Peyer's patch (tissue), 4 donors: ENCODE measurements around the gene UGT1A3. TPM values are rescaled to one million over a fixed set of nuclear protein-coding genes. Genes with fewer than 3 reads are reported as not detected.

Source experiments
- DNase-seq, 3 donors: peaks; one replicate each; pipeline ENCODE4 v3.0.0-alpha.2; 2017 to 2019
- H3K27ac ChIP-seq, 4 donors: fragments of 200-600 bp; sonication (generic); one replicate each; pipeline ENCODE4 v1.5.1; 2016 to 2019
- H3K27me3 ChIP-seq, 2 donors: fragments of 200-600 bp; sonication (generic); one replicate each; pipeline ENCODE4 v1.5.1; 2019
- H3K36me3 ChIP-seq, 3 donors: fragments of 200-600 bp; sonication (generic); one replicate each; pipeline ENCODE4 v1.5.1; 2016 to 2019
- H3K4me1 ChIP-seq, 4 donors: fragments of 200-600 bp; sonication (generic); one replicate each; pipeline ENCODE4 v1.5.1; 2016 to 2019
- H3K4me3 ChIP-seq, 4 donors: fragments of 200-600 bp; sonication (generic); 1 replicate in 3 of 4; 2 replicates in 1 of 4; pipeline ENCODE4 v1.5.1; 2016 to 2019; ENCODE audit warnings: mild to moderate bottlenecking in 1 of 4
- H3K9me3 ChIP-seq, 4 donors: fragments of 200-600 bp; sonication (generic); one replicate each; pipeline ENCODE4 v1.5.1; 2016 to 2019; ENCODE audit warnings: mild to moderate bottlenecking in 1 of 4
- POLR2A ChIP-seq, 2 donors: fragments of 450-650 bp; IDR thresholded peaks; one replicate each; pipeline ENCODE4 v1.5.1; 2017; ENCODE audit warnings: antibody characterized with exemption in 2 of 2, mild to moderate bottlenecking in 2 of 2, moderate library complexity in 2 of 2
- total RNA-seq, 4 donors: library from RNA; depleted of rRNA; stranded (reverse); fragments of >200 nt; gene quantifications; one replicate each; pipeline ENCODE4 v1.1.0, GENCODE V29; 2016
- TF ChIP-seq, protein P1 (sequence below), 6 experiments: fragments of 450-650 bp in 4 of 6; fragments of 200-600 bp in 2 of 6; sonication (generic) in 1 of 6; IDR thresholded peaks; one replicate each; pipeline ENCODE4 v1.5.1; 2017 to 2019; ENCODE audit warnings: antibody characterized with exemption in 6 of 6, mild to moderate bottlenecking in 3 of 6, moderate library complexity in 1 of 6

Gene UGT1A3
- total RNA-seq, 4 donors from 2014 or later = 5.8 to 21.7 (median 6.3) TPM; not detected in 1

DNA sequence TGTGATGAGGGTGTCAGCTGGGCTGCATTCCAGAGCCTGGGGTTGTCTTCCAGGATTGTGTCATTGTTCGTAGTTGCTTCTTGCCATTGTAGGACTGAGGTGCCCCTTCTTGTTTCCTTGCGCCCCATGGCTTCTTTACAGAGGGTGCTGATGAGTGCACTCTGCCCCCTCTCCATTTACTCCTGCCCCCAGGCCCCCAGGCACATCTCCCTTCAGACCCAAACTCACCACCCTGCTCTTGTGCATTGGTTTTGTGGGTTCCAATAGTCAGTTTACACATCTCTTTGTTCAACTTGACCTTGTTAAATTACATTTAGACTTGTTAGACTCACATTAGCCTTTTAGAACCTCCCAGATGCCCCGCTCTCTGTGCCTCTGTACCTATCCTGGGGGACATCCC, 92.4 kb downstream of the UGT1A3 start:
- peak in 1 of 3 donors; percentile 37 for DNase-seq
- no peaks in the 10 kb centered on the region for H3K36me3 ChIP-seq
- H3K27ac ChIP-seq = no peak overlapping the region
- TF ChIP-seq, protein P1, sequence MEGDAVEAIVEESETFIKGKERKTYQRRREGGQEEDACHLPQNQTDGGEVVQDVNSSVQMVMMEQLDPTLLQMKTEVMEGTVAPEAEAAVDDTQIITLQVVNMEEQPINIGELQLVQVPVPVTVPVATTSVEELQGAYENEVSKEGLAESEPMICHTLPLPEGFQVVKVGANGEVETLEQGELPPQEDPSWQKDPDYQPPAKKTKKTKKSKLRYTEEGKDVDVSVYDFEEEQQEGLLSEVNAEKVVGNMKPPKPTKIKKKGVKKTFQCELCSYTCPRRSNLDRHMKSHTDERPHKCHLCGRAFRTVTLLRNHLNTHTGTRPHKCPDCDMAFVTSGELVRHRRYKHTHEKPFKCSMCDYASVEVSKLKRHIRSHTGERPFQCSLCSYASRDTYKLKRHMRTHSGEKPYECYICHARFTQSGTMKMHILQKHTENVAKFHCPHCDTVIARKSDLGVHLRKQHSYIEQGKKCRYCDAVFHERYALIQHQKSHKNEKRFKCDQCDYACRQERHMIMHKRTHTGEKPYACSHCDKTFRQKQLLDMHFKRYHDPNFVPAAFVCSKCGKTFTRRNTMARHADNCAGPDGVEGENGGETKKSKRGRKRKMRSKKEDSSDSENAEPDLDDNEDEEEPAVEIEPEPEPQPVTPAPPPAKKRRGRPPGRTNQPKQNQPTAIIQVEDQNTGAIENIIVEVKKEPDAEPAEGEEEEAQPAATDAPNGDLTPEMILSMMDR (IDR thresholded peaks at IDR 0.05) = no peak
- TF ChIP-seq POLR2A (IDR thresholded peaks at IDR 0.05) = no peak
- no peaks in the 10 kb centered on the region for H3K27me3 ChIP-seq
- no peak overlapping the region for H3K4me3 ChIP-seq
- H3K4me1 ChIP-seq = no peaks in the 10 kb centered on the region
- H3K9me3 ChIP-seq = no peaks in the 10 kb centered on the region

DNA sequence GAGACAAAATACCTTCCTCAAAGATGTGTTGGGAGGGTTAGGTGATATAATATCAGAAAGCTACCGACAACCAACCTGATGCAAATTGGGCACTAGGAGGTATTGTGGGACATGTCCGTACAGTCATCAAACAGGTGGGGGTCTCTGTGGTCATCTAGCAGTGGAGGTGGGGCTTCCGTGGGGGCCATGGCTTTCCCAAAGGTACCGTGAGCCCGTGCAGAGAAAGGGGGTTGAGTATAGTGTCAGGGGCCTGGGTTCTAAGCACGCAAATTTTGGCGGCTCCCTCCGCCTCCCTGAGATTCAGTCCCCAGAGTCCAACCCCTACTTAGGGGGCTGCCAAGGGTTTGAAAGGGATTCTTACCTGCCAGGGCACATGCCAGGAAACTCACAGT, 92.9 kb downstream of the UGT1A3 start:
- Histone ChIP-seq H3K27ac (peak overlapping the region in 1 of 4 donors; percentile 19), H3K36me3 (no peaks in the 10 kb centered on the region), H3K4me3 (no peak overlapping the region), H3K4me1 (no peaks in the 10 kb centered on the region), H3K9me3 (no peaks in the 10 kb centered on the region), H3K27me3 (no peaks in the 10 kb centered on the region)
- DNase-seq = no peak
- TF ChIP-seq POLR2A (IDR thresholded peaks at IDR 0.05) = no peak
- TF ChIP-seq, protein P1 (IDR thresholded peaks at IDR 0.05) = no peak

DNA sequence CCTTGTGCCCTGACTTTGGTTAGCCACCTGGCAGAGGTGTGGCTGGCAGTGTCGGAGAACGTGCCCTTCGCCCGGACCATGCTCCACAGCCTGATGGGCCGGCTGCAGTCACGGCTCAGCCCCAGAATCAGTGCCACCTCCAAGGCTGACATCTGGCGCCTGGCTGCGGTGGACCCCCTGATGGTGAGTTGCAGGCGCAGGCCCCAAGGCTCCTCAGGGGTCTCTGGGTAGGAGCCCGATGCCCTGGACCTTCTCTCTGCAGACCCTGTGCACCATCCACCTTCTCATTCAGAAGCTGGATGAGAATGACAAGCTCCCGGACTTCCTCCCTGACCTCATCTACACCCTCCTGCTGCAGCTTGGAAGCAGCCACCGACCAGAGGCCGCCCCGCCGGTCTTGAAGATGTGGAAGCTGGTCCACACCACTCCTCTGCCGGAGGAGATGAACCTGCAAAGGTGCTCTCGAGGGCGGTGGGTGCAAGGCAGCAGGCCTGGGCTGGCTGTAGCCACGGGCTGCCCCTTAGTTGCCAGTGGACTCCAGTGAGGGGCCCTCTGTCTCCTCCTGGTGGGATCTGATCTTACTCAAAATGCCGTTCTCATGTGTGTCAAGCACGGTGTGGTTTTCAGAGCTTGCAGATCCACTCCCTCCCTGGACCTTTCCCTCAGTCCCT, 93.4 kb downstream of the UGT1A3 start:
- DNase-seq = peak in 2 of 3 donors; percentile 56 to 67
- no peak for TF ChIP-seq POLR2A (IDR thresholded peaks at IDR 0.05)
- TF ChIP-seq, protein P1 (IDR thresholded peaks at IDR 0.05) = no peak
- Histone ChIP-seq H3K9me3 (no peaks in the 10 kb centered on the region), H3K4me1 (no peaks in the 10 kb centered on the region), H3K36me3 (no peaks in the 10 kb centered on the region), H3K27me3 (no peaks in the 10 kb centered on the region), H3K27ac (peak overlapping the region in 1 of 4 donors; percentile 19), H3K4me3 (no peak overlapping the region)

Other genes starting within 250 kb of the UGT1A3 start
- 10 to 100 TPM; 34.3 to 58.7 (median 45.0) TPM for gene USP40, start 162.3 kb upstream of the UGT1A3 start, total RNA-seq
- gene UGT1A8, start 111.4 kb upstream of the UGT1A3 start, total RNA-seq = 10 to 100 TPM in 2 of 4 donors, 1 to 10 TPM in 2; 2.5 to 19.6 (median 10.5) TPM
- gene UGT1A10, start 92.6 kb upstream of the UGT1A3 start, total RNA-seq = 100 to 1,000 TPM in 1 of 4 donors, 10 to 100 TPM in 3; 19.0 to 168 (median 71.8) TPM
- gene UGT1A9, start 57.1 kb upstream of the UGT1A3 start, total RNA-seq = 10 to 100 TPM in 3 of 4 donors, 1 to 10 TPM in 1; 4.1 to 17.3 (median 14.1) TPM
- 10 to 100 TPM in 3 of 4 donors, 1 to 10 TPM in 1; 8.3 to 33.9 (median 25.0) TPM for gene UGT1A7, start 47.1 kb upstream of the UGT1A3 start, total RNA-seq
- 10 to 100 TPM in 3 of 4 donors, not detected in 1; 37.7 to 57.4 (median 46.0) TPM for gene UGT1A6, start 36.2 kb upstream of the UGT1A3 start, total RNA-seq
- 10 to 100 TPM in 2 of 4 donors, 1 to 10 TPM in 1, not detected in 1; 7.2 to 24.2 (median 15.0) TPM for gene UGT1A5, start 16.1 kb upstream of the UGT1A3 start, total RNA-seq
- gene UGT1A4, start 10.3 kb upstream of the UGT1A3 start, total RNA-seq = 10 to 100 TPM in 2 of 4 donors, 1 to 10 TPM in 1, not detected in 1; 7.5 to 12.9 (median 12.3) TPM
- gene UGT1A1, start 31.2 kb downstream of the UGT1A3 start, total RNA-seq = 10 to 100 TPM in 3 of 4 donors, 1 to 10 TPM in 1; 1.7 to 72.9 (median 26.9) TPM
- gene MROH2A, start 49.3 kb downstream of the UGT1A3 start, total RNA-seq = 1 to 10 TPM in 1 of 4 donors, under 1 TPM in 2, not detected in 1; 0.27 to 1.6 (median 0.35) TPM
- 10 to 100 TPM in 1 of 4 donors, 1 to 10 TPM in 3; 2.1 to 10.7 (median 6.1) TPM for gene HJURP, start 125.5 kb downstream of the UGT1A3 start, total RNA-seq
- gene TRPM8, start 188.3 kb downstream of the UGT1A3 start, total RNA-seq = not detected